LNCAP (cell line): ENCODE measurements around the gene PLEKHM3.

Experiments
- TF ChIP-seq, protein P1 (sequence below): fragments of 450-650 bp; IDR thresholded peaks from 2 replicates; pipeline ENCODE4 v1.5.1; 2017; ENCODE audit warnings: mild to moderate bottlenecking

Gene PLEKHM3

DNA sequence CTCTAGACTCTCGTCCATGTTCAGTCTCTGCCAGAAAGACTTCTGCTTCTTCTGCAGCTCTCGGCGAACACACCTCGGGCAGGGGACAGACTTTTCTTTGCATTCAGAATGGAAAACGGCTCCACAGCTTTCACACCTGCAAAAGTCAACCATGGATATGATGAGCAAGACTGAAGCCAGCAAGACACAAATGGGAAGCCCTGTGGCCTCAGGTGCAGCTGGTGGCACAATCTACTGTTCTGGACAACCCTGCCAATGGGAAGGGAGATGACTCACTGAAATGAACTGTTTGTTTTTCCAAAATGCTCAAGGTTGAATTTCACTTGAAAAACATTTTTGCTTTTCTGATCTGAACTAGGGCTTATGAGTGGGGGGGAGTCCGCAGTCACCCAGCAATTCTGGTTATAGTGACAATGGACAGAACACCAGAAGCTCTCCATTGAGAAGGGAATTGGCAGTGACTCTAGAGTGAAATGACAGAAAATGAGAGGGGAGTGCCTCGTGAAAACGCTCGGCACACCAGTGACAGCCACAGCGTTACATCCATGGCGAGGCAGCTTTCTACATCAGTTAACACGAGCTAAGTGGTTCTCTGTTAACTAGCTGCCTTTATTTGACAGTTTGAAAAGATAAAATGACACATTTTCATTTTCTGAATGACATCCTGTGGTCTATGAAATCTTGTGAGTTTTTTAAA is 196.8 kb downstream of the PLEKHM3 start:
- TF ChIP-seq, protein P1, sequence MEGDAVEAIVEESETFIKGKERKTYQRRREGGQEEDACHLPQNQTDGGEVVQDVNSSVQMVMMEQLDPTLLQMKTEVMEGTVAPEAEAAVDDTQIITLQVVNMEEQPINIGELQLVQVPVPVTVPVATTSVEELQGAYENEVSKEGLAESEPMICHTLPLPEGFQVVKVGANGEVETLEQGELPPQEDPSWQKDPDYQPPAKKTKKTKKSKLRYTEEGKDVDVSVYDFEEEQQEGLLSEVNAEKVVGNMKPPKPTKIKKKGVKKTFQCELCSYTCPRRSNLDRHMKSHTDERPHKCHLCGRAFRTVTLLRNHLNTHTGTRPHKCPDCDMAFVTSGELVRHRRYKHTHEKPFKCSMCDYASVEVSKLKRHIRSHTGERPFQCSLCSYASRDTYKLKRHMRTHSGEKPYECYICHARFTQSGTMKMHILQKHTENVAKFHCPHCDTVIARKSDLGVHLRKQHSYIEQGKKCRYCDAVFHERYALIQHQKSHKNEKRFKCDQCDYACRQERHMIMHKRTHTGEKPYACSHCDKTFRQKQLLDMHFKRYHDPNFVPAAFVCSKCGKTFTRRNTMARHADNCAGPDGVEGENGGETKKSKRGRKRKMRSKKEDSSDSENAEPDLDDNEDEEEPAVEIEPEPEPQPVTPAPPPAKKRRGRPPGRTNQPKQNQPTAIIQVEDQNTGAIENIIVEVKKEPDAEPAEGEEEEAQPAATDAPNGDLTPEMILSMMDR: no peak

DNA sequence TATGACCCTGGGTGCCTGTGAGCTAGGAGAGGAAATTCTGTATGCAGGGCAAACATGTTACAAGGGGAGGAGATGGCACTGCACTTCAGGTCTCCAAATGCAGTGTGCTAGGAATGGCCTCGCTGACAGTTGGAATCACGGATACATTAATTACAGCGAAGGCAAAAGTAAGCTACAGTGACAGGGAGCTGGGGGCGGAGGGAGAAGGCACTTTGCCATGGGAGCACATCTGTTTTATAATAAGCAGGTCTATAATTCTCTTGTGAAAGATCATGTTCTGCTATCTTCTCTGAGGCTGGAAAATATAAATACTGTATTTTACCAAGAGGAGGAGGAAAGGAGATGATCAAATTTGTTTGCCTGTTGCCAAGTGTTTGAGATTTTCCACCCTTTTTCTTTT is 199.3 kb downstream of the PLEKHM3 start:
- TF ChIP-seq, protein P1: no peak

DNA sequence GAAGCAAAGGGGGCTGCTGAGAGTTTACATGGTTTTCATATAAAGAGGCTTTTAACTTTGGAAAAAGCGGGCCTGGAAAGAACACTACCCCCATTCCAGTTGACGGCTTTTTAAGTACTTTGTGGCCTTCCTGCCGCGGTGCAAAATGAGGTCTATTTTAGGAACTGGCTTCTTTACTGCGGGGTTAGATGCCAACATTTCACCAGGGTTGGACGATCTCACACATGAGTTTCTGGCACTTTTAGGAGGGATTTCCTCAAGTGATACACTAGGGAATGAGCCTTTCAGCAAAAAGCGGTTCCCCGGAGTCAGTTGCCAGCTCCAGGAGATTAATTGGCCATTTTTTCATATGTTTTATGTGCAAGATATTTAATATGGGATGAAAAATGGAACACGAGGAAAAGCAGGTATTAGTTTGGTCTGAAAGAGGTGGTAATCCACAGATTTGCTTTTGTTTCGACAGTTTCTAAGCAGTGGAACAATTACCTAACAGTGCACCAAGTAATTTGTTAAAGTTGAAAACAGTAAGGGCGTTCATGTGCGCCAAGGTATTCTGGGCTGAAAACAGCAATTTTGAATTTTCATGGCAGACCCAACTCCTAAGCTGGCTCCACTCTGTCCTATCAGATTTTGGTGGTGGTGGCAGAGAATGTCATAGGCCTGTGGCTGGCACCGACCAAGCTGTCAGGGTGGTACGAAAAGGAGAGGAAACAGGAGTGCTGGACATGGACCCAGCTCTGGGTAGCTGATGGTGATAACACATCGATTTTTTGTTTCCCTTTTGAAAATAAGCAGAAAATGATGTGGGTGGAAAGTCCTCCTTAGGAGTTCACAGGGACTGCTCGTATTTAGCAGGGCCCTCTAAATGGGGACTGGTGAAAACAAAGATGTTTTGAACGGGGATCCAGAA is 200.0 kb downstream of the PLEKHM3 start:
- TF ChIP-seq, protein P1: no peak

DNA sequence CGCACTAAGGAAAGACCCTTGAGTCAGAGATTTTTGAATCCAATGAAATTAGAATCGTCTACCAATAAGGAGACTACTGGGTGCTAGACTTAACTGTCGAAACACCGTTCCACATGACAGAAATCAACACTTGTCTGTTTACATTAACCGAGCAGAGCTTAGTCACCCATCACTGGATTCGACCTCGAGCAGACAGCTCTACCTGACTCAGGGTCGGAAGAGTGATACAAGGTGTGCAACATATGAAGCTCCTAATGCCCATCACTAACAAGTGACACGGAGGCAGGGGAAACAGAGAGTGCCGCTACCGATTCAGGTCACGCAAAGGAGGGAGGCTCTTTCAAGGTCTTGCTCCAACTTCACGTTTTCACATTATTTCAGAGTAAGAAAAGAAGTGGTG is 201.5 kb downstream of the PLEKHM3 start:
- TF ChIP-seq, protein P1: no peak

DNA sequence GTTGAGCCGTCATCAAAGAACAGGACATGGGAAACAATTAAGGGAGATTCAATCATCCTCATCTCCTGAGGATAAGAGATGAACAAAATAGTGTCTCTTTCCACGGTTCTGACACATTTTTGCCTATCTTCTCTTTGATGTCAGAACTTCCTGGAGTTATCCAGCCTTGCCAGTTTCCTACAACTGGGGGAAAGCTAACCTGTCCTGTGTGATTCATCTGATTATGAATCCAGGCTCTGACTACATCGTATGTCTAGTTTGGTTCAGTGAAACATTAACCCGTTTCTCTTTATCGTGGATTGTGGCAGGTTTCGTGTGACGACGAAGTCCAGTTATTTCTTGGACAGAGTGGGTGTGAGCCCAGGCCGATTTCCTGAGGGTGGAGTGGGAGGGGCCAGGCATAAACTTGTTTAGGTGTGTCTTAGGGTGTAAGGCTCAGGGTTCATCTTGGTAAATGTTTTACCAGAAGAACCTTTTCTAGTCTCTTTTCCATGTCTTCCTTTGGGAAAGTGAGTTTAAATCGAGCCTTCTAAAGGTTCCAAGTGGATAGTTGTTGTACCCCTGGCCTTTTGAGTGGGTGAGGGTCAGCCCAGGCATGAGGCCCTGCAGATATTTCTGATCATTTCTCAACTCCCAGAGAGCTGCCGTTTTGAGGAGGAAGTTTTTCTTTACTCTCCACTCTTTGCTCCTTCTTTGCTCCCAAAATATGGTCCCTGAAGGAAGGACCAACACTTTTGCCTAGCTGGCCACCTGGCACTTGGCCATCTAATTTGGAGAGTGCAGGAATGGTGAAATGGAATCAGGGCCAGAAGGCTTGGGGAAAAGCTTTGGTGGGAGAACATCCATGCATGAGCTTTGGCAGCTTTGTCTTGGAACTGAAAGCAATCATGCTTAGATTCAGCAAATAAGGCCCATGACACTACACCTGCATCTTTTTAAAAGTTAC is 205.2 kb downstream of the PLEKHM3 start:
- TF ChIP-seq, protein P1: no peak

DNA sequence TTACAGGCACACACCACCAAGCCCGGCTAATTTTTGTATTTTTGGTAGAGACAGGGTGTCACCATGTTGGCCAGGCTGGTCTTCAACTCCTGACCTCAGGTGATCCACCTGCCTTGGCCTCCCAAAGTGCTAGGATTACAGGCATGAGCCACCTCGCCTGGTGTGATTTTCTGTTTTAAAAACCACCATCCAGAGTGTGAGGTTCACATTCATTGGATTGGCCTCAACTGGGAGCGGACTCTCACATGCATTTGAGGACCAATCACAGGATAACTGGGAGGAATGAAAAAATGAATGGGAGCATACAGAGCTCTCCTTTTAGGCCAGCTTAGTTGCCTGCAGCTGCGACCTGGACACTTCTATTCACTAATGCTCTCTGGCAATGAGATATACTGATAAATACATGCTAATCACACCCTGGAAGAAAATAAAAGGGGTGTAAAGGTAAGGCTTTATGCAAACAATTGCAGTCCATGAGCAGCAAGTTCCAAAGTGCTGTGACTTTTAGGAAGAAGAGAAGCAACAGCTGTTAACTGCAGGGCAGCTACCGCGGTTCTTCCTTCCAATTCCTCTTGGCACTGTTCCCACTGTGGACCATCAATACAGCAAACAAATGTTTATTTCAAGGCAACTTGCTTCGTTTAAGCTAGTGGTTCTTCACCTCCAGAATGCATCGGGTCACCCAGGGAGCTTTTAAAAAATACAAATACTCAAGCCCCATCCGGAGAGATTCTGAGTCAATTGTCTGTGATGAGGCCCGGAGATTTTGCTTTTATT is 206.1 kb downstream of the PLEKHM3 start:
- TF ChIP-seq, protein P1: no peak
